Measurements from ENCODE around the gene ATAD3B.
"Not testable (repeated sequence)": the region's sequence is repeated elsewhere in the genome, so short reads cannot be mapped to it uniquely, and the experiment has no call there.

Gene ATAD3B

GRCh38 chr1:1512425-1512824 is 40.9 kb downstream of the ATAD3B start:
- DNase-seq (ENCODE audit: low read depth in 3 of 3) = peak in 1 of 3 experiments; percentile 3

GRCh38 chr1:1513675-1514074 is 42.1 kb downstream of the ATAD3B start:
- not testable (repeated sequence) for DNase-seq (ENCODE audit: low read depth in 3 of 3)

- DNase-seq (ENCODE audit: low read depth in 3 of 3) = not testable (repeated sequence)
Measured at GRCh38 chr1:1514376-1514775, 42.8 kb downstream of the ATAD3B start.

DNA sequence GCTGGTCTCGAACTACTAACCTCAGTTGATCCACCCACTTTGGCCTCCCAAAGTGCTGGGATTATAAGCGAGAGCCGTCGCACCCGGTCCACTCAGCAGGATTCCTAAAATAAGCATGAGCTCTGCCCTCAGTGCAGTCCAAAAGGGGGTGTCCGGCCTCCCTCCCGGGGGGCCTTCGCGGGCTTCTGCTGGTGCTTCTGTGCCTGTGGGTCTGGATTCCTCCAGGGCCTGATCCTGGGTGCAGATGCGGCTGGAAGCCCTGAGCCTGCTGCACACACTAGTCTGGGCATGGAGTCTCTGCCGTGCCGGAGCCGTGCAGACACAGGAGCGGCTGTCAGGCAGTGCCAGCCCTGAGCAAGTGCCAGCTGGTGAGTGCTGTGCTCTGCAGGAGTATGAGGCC is 45.4 kb downstream of the ATAD3B start:
- DNase-seq (ENCODE audit: low read depth in 3 of 3) = not testable (repeated sequence)

- no peak for DNase-seq (ENCODE audit: low read depth in 3 of 3)
Measured at GRCh38 chr1:1517973-1518620, 46.5 kb downstream of the ATAD3B start.

GRCh38 chr1:1518621-1519007 is 47.0 kb downstream of the ATAD3B start:
- DNase-seq (ENCODE audit: low read depth in 3 of 3) = not testable (repeated sequence)

- not testable (repeated sequence) for DNase-seq (ENCODE audit: low read depth in 3 of 3)
Measured at GRCh38 chr1:1519805-1520505, 48.4 kb downstream of the ATAD3B start.

- no peak for DNase-seq (ENCODE audit: low read depth in 3 of 3)
Measured at GRCh38 chr1:1521331-1521730, 49.8 kb downstream of the ATAD3B start.

GRCh38 chr1:1522536-1522935 is 51.0 kb downstream of the ATAD3B start:
- not testable (repeated sequence) for DNase-seq (ENCODE audit: low read depth in 3 of 3)

- not testable (repeated sequence) for DNase-seq (ENCODE audit: low read depth in 3 of 3)
Measured at GRCh38 chr1:1523226-1523625, 51.7 kb downstream of the ATAD3B start.

- DNase-seq (ENCODE audit: low read depth in 3 of 3) = not testable (repeated sequence)
Measured at GRCh38 chr1:1523651-1524050, 52.1 kb downstream of the ATAD3B start.

- DNase-seq (ENCODE audit: low read depth in 3 of 3) = not testable (repeated sequence)
Measured at GRCh38 chr1:1524750-1525383, 53.3 kb downstream of the ATAD3B start.

DNA sequence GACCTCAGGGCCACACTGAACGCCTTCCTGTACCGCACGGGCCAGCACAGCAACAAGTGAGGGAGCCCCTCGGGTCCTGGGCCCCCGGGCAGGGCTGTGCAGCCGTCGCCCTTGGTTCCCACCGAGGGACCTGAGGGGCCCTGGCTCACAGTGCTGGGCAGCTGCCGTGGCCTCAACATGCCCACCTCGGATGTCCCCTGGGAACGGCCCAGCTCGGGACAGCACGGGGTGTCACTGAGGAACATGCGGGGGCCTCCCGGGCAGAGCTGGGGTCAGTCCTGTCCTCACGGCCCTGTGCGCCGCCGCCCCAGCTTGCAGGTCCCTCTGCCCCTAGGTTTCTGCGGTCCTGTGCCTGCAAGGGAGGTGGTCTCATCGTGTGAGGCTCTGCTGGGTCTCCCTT is 54.9 kb downstream of the ATAD3B start:
- not testable (repeated sequence) for DNase-seq (ENCODE audit: low read depth in 3 of 3)

- no peak for DNase-seq (ENCODE audit: low read depth in 3 of 3)
Measured at GRCh38 chr1:1527092-1527816, 55.7 kb downstream of the ATAD3B start.

GRCh38 chr1:1528301-1529267 is 57.0 kb downstream of the ATAD3B start:
- no peak for DNase-seq (ENCODE audit: low read depth in 3 of 3)

DNA sequence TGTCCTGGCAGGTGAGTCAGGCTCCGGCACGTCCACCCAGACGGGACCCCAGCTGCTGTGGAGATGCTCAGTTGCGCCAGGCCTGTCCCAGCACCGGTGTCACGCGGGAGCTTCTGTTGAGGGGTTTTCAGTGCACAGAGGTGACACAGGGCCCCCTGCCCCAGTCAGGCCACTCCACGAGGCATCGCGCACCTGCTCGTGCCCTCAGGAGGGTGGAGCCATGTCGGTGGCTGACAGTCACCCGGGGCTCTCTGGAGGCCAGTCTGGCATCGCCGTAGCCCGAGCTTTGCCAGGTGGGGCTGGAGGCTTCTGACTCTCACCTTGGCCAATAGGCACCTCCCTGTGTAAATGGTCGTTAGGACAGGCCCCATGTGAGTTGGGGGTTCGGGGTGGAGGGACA is 57.8 kb downstream of the ATAD3B start:
- no peak for DNase-seq (ENCODE audit: low read depth in 3 of 3)

DNA sequence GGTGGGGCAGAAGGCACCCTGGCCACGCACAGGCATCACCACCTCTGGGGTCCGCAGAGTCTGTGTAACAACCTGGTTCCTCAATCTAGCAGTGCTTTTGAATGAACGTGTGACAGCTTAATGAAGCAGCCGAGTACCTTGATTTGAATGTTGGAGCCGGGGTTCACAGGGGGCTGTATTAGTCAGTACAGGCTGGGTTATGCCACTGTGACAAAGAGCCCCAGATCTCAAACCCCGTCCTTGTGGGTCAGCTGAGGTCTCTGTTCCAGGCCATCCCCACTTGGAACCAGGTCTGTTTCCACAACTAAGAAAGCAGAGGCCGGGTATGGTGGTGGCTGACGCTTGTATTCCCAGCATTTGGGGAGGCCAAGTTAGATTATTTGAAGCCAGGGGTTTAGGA is 58.4 kb downstream of the ATAD3B start:
- no peak for DNase-seq (ENCODE audit: low read depth in 3 of 3)

- DNase-seq (ENCODE audit: low read depth in 3 of 3) = no peak
Measured at GRCh38 chr1:1531947-1532346, 60.4 kb downstream of the ATAD3B start.

GRCh38 chr1:1533176-1533893 is 61.8 kb downstream of the ATAD3B start:
- DNase-seq (ENCODE audit: low read depth in 3 of 3) = not testable (repeated sequence)

- DNase-seq (ENCODE audit: low read depth in 3 of 3) = not testable (repeated sequence)
Measured at GRCh38 chr1:1533894-1534291, 62.3 kb downstream of the ATAD3B start.

Measured in stimulated activated CD4-positive, alpha-beta T cell treated with anti-CD3 and anti-CD28 coated beads, TNF-alpha, amount 100 ng/mL, for 4 hours (primary cell).